ENCODE measurements around the gene MRPS11.
A peak's percentile ranks its signal among the peaks of the same experiment; 100 is the strongest.
"Not testable (repeated sequence)": the region's sequence is repeated elsewhere in the genome, so short reads cannot be mapped to it uniquely, and the experiment has no call there.

The MRPS11 gene

GRCh38 chr15:88467073-88467934 is at the start of gene MRPS11, which contains the start of gene MRPL46:
TSS of gene MRPS11 (plus strand) at chr15:88467708. CDS start at chr15:88467718, 10 bp downstream.
TSS of gene MRPL46 (minus strand) at chr15:88467388. CDS start at chr15:88467377, 11 bp downstream.
- peak; percentile 59 for DNase-seq

GRCh38 chr15:88419830-88420229 is 47.7 kb upstream of the MRPS11 start:
- DNase-seq = no peak

GRCh38 chr15:88423331-88423730 is 44.2 kb upstream of the MRPS11 start:
- no peak for DNase-seq

GRCh38 chr15:88426304-88426703 is 41.2 kb upstream of the MRPS11 start:
- no peak for DNase-seq

- no peak for DNase-seq
Measured at GRCh38 chr15:88428053-88428452, 39.5 kb upstream of the MRPS11 start.

GRCh38 chr15:88428805-88429605 is 38.5 kb upstream of the MRPS11 start:
- no peak for DNase-seq

GRCh38 chr15:88430051-88430450 is 37.5 kb upstream of the MRPS11 start:
- DNase-seq = no peak

- DNase-seq = no peak
Measured at GRCh38 chr15:88431441-88431840, 36.1 kb upstream of the MRPS11 start.

- no peak for DNase-seq
Measured at GRCh38 chr15:88433046-88433685, 34.3 kb upstream of the MRPS11 start.

GRCh38 chr15:88434106-88434505 is 33.4 kb upstream of the MRPS11 start:
- not testable (repeated sequence) for DNase-seq

- DNase-seq = no peak
Measured at GRCh38 chr15:88438181-88438580, 29.3 kb upstream of the MRPS11 start.

- no peak for DNase-seq
Measured at GRCh38 chr15:88440021-88440420, 27.5 kb upstream of the MRPS11 start.

GRCh38 chr15:88441076-88441730 is 26.3 kb upstream of the MRPS11 start:
- DNase-seq = no peak

- DNase-seq = no peak
Measured at GRCh38 chr15:88447206-88447605, 20.3 kb upstream of the MRPS11 start.

GRCh38 chr15:88447741-88448140 is 19.8 kb upstream of the MRPS11 start:
- no peak for DNase-seq

GRCh38 chr15:88448991-88449461 is 18.5 kb upstream of the MRPS11 start:
- DNase-seq = no peak

- no peak for DNase-seq
Measured at GRCh38 chr15:88449581-88449980, 17.9 kb upstream of the MRPS11 start.

GRCh38 chr15:88450125-88450798 is 17.2 kb upstream of the MRPS11 start:
- no peak for DNase-seq

- DNase-seq = no peak
Measured at GRCh38 chr15:88453651-88454050, 13.9 kb upstream of the MRPS11 start.

- no peak for DNase-seq
Measured at GRCh38 chr15:88454236-88454635, 13.3 kb upstream of the MRPS11 start.

- peak; percentile 30 for DNase-seq
Measured at GRCh38 chr15:88454867-88455810, 12.4 kb upstream of the MRPS11 start.

Data from NCI-H2029 (cell line).